HG02973 (cell line): ENCODE results near the gene LRRC25.
A peak's percentile ranks its signal among the peaks of the same experiment; 100 is the strongest.

ENCODE experiments used
- ATAC-seq: cut with Tn5 transposase; IDR thresholded peaks from one replicate; pipeline ENCODE4 v1.9.1; 2021; ENCODE audit warnings: moderate library complexity; ENCODE audit not compliant: unreplicated experiment

LRRC25 gene

GRCh38 chr19:18435842-18436670 is 38.6 kb upstream of the LRRC25 start:
- no peak for ATAC-seq

- no peak for ATAC-seq
Observed at GRCh38 chr19:18435178-18435841, 37.9 kb upstream of the LRRC25 start.

GRCh38 chr19:18434411-18435175 is 37.2 kb upstream of the LRRC25 start:
- ATAC-seq: no peak

GRCh38 chr19:18433735-18434398 is 36.4 kb upstream of the LRRC25 start:
- no peak for ATAC-seq

- ATAC-seq: no peak
Observed at GRCh38 chr19:18433015-18433691, 35.7 kb upstream of the LRRC25 start.

GRCh38 chr19:18432275-18433014 is 35.0 kb upstream of the LRRC25 start:
- ATAC-seq: no peak

- ATAC-seq: no peak
Observed at GRCh38 chr19:18431351-18432197, 34.2 kb upstream of the LRRC25 start.

GRCh38 chr19:18430417-18431144 is 33.2 kb upstream of the LRRC25 start:
- no peak for ATAC-seq

- no peak for ATAC-seq
Observed at GRCh38 chr19:18429717-18430416, 32.4 kb upstream of the LRRC25 start.

- peak; percentile 54 for ATAC-seq
Observed at GRCh38 chr19:18428787-18429674, 31.6 kb upstream of the LRRC25 start.

GRCh38 chr19:18428173-18428786 is 30.9 kb upstream of the LRRC25 start:
- ATAC-seq: no peak

- ATAC-seq: no peak
Observed at GRCh38 chr19:18427743-18428113, 30.3 kb upstream of the LRRC25 start.

- no peak for ATAC-seq
Observed at GRCh38 chr19:18427080-18427742, 29.8 kb upstream of the LRRC25 start.

- no peak for ATAC-seq
Observed at GRCh38 chr19:18426416-18426767, 29.0 kb upstream of the LRRC25 start.

GRCh38 chr19:18425515-18426415 is 28.3 kb upstream of the LRRC25 start:
- ATAC-seq: no peak
